Stimulated activated CD8-positive, alpha-beta memory T cell treated with anti-CD3 and anti-CD28 coated beads, Interleukin-4, amount 100 ng/mL, for 48 hours (primary cell): ENCODE data around the gene CYP27C1.

Source experiments
- DNase-seq: peaks from one replicate; pipeline ENCODE4 v3.0.0-alpha.2; 2020

The CYP27C1 gene

DNA sequence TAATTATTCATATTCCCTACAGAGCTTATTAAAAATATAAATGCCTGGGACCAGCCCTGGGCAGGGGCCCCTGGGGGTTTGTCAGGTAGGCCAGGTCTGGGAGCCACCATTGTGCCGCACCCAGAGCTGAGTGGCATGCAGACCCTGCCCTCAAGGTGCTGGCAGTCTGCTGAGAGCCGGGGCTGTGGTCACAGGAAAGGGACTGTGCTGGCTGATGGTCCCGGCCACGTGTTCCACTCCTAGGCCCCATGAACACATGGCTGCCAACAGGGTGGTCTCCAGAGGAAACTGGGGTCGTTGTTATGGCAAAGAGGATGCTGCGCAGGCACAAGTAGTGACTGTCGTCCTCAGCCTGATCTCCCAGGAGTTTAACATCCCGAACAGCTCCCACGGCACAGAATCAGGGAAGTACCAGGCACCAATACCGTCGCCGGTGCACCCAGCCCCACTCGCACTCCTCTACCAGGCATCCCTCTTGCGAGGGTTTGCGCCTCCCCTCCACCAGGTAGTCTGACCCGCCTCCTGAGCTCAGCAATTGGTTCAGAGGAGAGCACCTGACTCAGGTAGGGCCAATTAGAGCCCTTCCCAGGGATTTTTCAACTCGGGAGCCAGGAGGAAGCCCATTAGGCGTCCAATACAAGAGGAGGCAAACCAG, 73.9 kb downstream of the CYP27C1 start:
- DNase-seq = no peak

DNA sequence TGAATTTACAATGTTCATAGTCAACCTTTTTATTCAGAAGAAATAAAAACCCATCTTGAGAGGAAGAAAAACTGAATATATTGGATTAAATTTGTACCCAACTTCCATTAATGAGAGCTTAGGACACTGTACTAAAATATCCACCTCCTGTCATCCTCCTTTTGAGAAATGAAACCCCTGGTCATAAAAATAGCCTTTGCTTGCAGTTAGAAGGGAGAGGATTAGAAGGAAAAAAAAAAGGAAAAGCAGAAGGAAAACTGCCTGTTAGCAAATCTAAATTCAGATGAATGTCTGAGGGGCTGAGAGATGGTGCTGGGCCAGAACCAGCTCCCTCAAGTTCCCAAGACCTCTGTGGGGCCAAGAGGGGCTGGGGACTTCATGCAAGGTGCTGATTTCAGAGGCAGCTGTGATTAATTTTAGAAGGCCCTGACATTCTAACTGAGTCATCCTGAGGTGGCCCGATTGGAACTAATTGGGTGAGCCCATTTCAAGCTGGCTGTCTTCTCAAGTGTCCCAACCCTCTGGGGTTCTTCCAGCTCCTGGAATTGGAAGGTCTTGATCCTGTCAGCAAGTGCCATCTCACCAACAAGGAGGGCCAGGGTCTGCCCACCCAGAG, 74.7 kb downstream of the CYP27C1 start:
- no peak for DNase-seq

DNA sequence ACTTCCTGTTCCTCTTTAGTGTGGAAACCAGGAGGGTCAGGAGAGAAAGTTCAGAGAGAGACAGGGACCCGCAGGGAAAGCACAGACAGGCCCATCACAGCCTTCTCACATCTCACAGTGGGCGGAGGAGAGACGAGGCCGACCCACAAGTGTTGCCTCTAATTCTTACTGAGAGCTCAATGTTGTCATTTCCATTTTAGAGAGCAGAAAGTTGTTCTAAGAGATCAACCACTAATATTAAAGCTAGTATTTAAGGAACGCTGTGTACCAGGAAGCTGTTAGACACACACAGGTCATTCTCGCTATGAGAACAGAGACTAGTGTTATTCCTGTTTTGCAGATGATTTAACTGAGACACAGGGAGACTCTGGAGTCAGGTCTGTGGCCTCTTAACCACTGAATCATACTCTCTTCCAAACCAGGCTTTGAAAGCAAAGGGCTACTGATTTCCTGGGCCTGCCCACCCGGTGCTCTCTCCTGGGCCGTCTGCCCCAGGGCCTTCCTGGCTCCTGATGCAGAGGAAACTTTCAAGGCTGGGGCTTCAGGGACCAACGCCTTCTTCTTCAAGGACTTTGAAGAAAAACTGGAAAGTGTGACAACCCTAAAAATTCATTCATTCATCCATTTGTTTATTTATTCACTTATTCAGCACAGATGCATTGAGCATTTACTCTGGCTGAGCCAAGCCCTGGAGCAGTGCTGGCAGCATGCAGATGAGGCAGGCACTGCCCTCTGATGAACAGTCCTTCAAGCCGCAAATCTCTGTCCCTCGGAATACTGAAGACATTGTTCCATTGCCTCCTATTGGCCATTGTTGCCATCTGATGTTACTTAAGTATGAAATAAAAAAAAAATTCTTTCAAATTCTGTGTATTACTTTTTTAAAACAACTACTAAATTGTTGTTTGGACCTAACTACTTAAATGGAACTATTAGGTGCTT, 76.0 kb downstream of the CYP27C1 start:
- DNase-seq = no peak

- no peak for DNase-seq
Measured at GRCh38 chr2:127142663-127143630, 77.2 kb downstream of the CYP27C1 start.

DNA sequence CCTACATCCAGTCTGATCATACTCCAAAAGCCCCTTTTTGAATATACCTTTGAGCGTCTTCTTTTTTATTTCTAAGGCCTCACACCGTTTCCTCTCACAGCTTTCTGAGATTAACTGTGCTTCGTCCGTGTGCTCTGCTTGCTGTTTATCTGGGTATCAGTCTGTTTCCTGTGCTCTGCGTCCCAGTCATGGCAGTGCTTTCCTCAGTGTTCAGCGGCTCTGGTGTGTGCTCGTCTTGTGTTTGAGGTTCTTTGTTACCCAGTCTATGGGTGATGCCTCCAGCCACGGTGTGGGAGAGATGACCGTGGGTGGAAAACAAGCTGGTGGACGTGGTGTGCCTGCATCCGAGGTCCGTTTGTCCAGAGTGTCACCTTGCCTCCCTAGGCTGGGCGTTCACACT, 79.6 kb downstream of the CYP27C1 start:
- no peak for DNase-seq

- DNase-seq = no peak
Measured at GRCh38 chr2:127139766-127140165, 80.3 kb downstream of the CYP27C1 start.

GRCh38 chr2:127138281-127138680, 81.8 kb downstream of the CYP27C1 start:
- no peak for DNase-seq

- DNase-seq = no peak
Measured at GRCh38 chr2:127137741-127138140, 82.4 kb downstream of the CYP27C1 start.

- no peak for DNase-seq
Measured at GRCh38 chr2:127137225-127137624, 82.9 kb downstream of the CYP27C1 start.

GRCh38 chr2:127134833-127135830, 85.0 kb downstream of the CYP27C1 start:
- no peak for DNase-seq

GRCh38 chr2:127134235-127134634, 85.9 kb downstream of the CYP27C1 start:
- no peak for DNase-seq
